HG03571 (cell line): Measurements from ENCODE around the gene ATP1A2.

ENCODE experiments used
- ATAC-seq: cut with Tn5 transposase; IDR thresholded peaks from one replicate; pipeline ENCODE4 v1.9.1; 2021; ENCODE audit not compliant: unreplicated experiment

The ATP1A2 gene

GRCh38 chr1:160139840-160140239, 24.3 kb downstream of the ATP1A2 start:
- no peak for ATAC-seq

- ATAC-seq, result no peak
Measured at GRCh38 chr1:160143695-160144094, 28.1 kb downstream of the ATP1A2 start.

GRCh38 chr1:160144921-160145320, 29.4 kb downstream of the ATP1A2 start:
- ATAC-seq, result no peak

- no peak for ATAC-seq
Measured at GRCh38 chr1:160146107-160146506, 30.5 kb downstream of the ATP1A2 start.

- no peak for ATAC-seq
Measured at GRCh38 chr1:160148121-160148520, 32.6 kb downstream of the ATP1A2 start.

GRCh38 chr1:160149233-160149632, 33.7 kb downstream of the ATP1A2 start:
- ATAC-seq, result no peak

GRCh38 chr1:160149716-160150115, 34.2 kb downstream of the ATP1A2 start:
- no peak for ATAC-seq

- ATAC-seq, result no peak
Measured at GRCh38 chr1:160151303-160151702, 35.7 kb downstream of the ATP1A2 start, which contains the start of gene ATP1A4. TSS of gene ATP1A4 (plus strand) at chr1:160151603. CDS start at chr1:160152041, 438 bp downstream.

- no peak for ATAC-seq
Measured at GRCh38 chr1:160154790-160155189, 39.2 kb downstream of the ATP1A2 start.

GRCh38 chr1:160156361-160156760, 40.8 kb downstream of the ATP1A2 start:
- no peak for ATAC-seq

- ATAC-seq, result no peak
Measured at GRCh38 chr1:160157174-160157573, 41.6 kb downstream of the ATP1A2 start.

- ATAC-seq, result no peak
Measured at GRCh38 chr1:160158031-160158430, 42.5 kb downstream of the ATP1A2 start.

- no peak for ATAC-seq
Measured at GRCh38 chr1:160158534-160158933, 43.0 kb downstream of the ATP1A2 start.

GRCh38 chr1:160159846-160160245, 44.3 kb downstream of the ATP1A2 start:
- ATAC-seq, result no peak

GRCh38 chr1:160161965-160162705, 46.6 kb downstream of the ATP1A2 start:
- ATAC-seq, result no peak

GRCh38 chr1:160162931-160163330, 47.4 kb downstream of the ATP1A2 start:
- no peak for ATAC-seq

- ATAC-seq, result no peak
Measured at GRCh38 chr1:160163615-160164014, 48.1 kb downstream of the ATP1A2 start.

- no peak for ATAC-seq
Measured at GRCh38 chr1:160164121-160164520, 48.6 kb downstream of the ATP1A2 start.

GRCh38 chr1:160166166-160166868, 50.8 kb downstream of the ATP1A2 start:
- no peak for ATAC-seq

GRCh38 chr1:160167056-160167455, 51.5 kb downstream of the ATP1A2 start:
- ATAC-seq, result no peak

GRCh38 chr1:160167580-160167979, 52.0 kb downstream of the ATP1A2 start:
- no peak for ATAC-seq

- ATAC-seq, result no peak
Measured at GRCh38 chr1:160168016-160168415, 52.5 kb downstream of the ATP1A2 start.
